ENCODE results near the gene CDH3. TPM values are rescaled to one million over a fixed set of nuclear protein-coding genes. Genes with fewer than 3 reads are reported as not detected.

CDH3 gene
- total and polyA plus RNA-seq, 2 of the 13 experiments (the other 11 are each of a cell fraction or from before 2014, with no cell fraction given): 0.11 TPM; not detected in 1

GRCh38 chr16:68744744-68745280, 99.7 kb downstream of the CDH3 start:
- ChIA-PET POLR2A (interaction anchor here (0.6 to 3.2 kb wide), 5 partner anchors 10 to 48 kb away, joined by 3 to 15 read pairs (median 4); no protein-coding TSS in a partner anchor), CTCF (ENCODE audit: low intra/inter-chr PET ratio, low total read pairs) (no interaction called here)
- BruUV-seq (replicated peaks): no TSS peak
- in situ Hi-C loops (cut with HindIII; ENCODE audit: extremely low pct_ligation_motif_present, low pct_unique_long_range_greater_than_20kb) (loop anchor here (5.0 kb wide), 1 partner anchor 47 kb away; no protein-coding TSS in a partner anchor), intact Hi-C loops (cut with micrococcal nuclease; ENCODE audit: unreplicated experiment) (loop anchor here (2.0 kb wide), 2 partner anchors 40 to 48 kb away; no protein-coding TSS in a partner anchor)
- peak overlapping the region in 1 of 3 experiments; percentile 30; a peak in 2 of 6 replicates for H3K4me3 ChIP-seq (replicated peaks in 1 of 3; ENCODE audit: insufficient read depth in 1 of 3, low read depth in 2 of 3, low read length in 3 of 3)
- peak overlapping the region; percentile 59 for H3K9ac ChIP-seq (ENCODE audit: insufficient read depth, low read depth, low read length)
- H3K4me1 ChIP-seq (ENCODE audit: insufficient read depth, low read length): peaks cover 87% of the 10 kb centered on the region
- H3K27ac ChIP-seq (ENCODE audit: extremely low read length, insufficient read depth, low read length): peak overlapping the region; percentile 83
- FAIRE-seq (peak; percentile 99), ATAC-seq (peak; percentile 90), DNase-seq (ENCODE audit: low spot score) (peak; percentile 97)
- no peak overlapping the region for H2AFZ ChIP-seq (ENCODE audit: low read length)
- no peaks in the 10 kb centered on the region for H3K27me3 ChIP-seq (ENCODE audit: control insufficient read depth in 1 of 2, insufficient read depth in 2 of 2, low read length in 2 of 2)
- WGBS (ENCODE audit: low lambda C conversion rate): 3% methylated on average over 11 of the region's 11 CpGs
- H3K9me3 ChIP-seq (ENCODE audit: low read length): no peaks in the 10 kb centered on the region
- H3K79me2 ChIP-seq (ENCODE audit: insufficient read depth, low read length): no peaks in the 10 kb centered on the region
- no peaks in the 10 kb centered on the region for H3K36me3 ChIP-seq (replicated peaks in 1 of 2; ENCODE audit: control insufficient read depth in 1 of 2, insufficient read depth in 2 of 2, low read length in 2 of 2)
- H3K4me2 ChIP-seq (ENCODE audit: low read depth, low read length): peak overlapping the region; percentile 74
- H4K20me1 ChIP-seq (ENCODE audit: insufficient read depth, low read length): no peaks in the 10 kb centered on the region
- TF ChIP-seq ONECUT2 (CRISPR knock-in tag; IDR thresholded peaks at IDR 0.05) (peak; percentile 51; the same call in 1 of the 2 replicates), MIER2 (CRISPR knock-in tag; IDR thresholded peaks at IDR 0.05) (peak; percentile 84; the same call in 1 of the 2 replicates), JUNB (CRISPR knock-in tag; IDR thresholded peaks at IDR 0.05; ENCODE audit: borderline replicate concordance) (peak; percentile 97), ZBTB37 (CRISPR knock-in tag; IDR thresholded peaks at IDR 0.05) (no peak; the same call in 1 of the 2 replicates), ERF (CRISPR knock-in tag; IDR thresholded peaks at IDR 0.05) (peak; percentile 96), KDM6A (CRISPR knock-in tag; IDR thresholded peaks at IDR 0.05; ENCODE audit: low read depth) (peak; percentile 96), CENPT (CRISPR knock-in tag; IDR thresholded peaks at IDR 0.05; ENCODE audit: low read depth) (no peak), HMG20B (CRISPR knock-in tag; conservative IDR thresholded peaks at IDR 0.05) (peak; percentile 85), NFE2L2 (IDR thresholded peaks at IDR 0.05; ENCODE audit: low read length) (peak; percentile 74; the same call in 1 of the 2 replicates), ESRRA (CRISPR knock-in tag; IDR thresholded peaks at IDR 0.05; ENCODE audit: low read depth) (peak; percentile 43; the same call in 1 of the 2 replicates), CREB1 (IDR thresholded peaks at IDR 0.05) (no peak), CREB1 (CRISPR knock-in tag; IDR thresholded peaks at IDR 0.05) (peak; percentile 70; the same call in 1 of the 2 replicates), BRF2 (CRISPR knock-in tag; IDR thresholded peaks at IDR 0.05) (peak; percentile 69; the same call in 1 of the 2 replicates), REXO4 (CRISPR knock-in tag; IDR thresholded peaks at IDR 0.05; ENCODE audit: borderline replicate concordance) (no peak), ZSCAN9 (CRISPR knock-in tag; IDR thresholded peaks at IDR 0.05; ENCODE audit: borderline replicate concordance) (peak; percentile 98)
- TF ChIP-seq, protein P1, sequence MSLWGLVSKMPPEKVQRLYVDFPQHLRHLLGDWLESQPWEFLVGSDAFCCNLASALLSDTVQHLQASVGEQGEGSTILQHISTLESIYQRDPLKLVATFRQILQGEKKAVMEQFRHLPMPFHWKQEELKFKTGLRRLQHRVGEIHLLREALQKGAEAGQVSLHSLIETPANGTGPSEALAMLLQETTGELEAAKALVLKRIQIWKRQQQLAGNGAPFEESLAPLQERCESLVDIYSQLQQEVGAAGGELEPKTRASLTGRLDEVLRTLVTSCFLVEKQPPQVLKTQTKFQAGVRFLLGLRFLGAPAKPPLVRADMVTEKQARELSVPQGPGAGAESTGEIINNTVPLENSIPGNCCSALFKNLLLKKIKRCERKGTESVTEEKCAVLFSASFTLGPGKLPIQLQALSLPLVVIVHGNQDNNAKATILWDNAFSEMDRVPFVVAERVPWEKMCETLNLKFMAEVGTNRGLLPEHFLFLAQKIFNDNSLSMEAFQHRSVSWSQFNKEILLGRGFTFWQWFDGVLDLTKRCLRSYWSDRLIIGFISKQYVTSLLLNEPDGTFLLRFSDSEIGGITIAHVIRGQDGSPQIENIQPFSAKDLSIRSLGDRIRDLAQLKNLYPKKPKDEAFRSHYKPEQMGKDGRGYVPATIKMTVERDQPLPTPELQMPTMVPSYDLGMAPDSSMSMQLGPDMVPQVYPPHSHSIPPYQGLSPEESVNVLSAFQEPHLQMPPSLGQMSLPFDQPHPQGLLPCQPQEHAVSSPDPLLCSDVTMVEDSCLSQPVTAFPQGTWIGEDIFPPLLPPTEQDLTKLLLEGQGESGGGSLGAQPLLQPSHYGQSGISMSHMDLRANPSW (CRISPR knock-in tag; IDR thresholded peaks at IDR 0.05; ENCODE audit: borderline replicate concordance): 0 out of 2 replicates have a peak, but pooled peaks have one; percentile 46
- TF ChIP-seq, protein P2, sequence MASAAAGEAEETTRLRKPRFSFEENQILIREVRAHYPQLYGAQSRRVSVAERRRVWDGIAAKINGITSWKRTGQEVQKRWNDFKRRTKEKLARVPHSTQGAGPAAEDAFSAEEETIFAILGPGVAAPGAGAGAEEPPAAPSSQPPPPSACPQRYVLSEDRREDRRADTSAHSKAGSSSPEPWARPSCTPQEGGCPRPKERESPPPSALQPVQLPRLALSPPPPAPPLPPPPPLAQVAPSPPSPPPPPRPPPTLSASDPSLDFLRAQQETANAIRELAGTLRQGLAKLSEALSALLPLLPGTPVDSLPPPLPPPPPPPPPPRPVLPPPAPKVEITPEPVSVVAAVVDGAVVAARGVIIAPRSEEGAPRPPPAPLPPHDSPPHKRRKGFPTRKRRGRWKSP (CRISPR knock-in tag; IDR thresholded peaks at IDR 0.05): peak; percentile 82; the same call in 1 of the 2 replicates
